GM18867 (cell line): ENCODE data around the gene GRIN1.

ENCODE experiments used
- ATAC-seq: cut with Tn5 transposase; IDR thresholded peaks from one replicate; pipeline ENCODE4 v1.9.1; 2021; ENCODE audit warnings: mild to moderate bottlenecking, moderate library complexity; ENCODE audit not compliant: unreplicated experiment

GRIN1 gene

GRCh38 chr9:137189297-137190295 lies 50.6 kb downstream of the GRIN1 start:
- no peak for ATAC-seq

- ATAC-seq: no peak
These were observed 51.4 kb downstream of the GRIN1 start for GRCh38 chr9:137190315-137190856.

DNA sequence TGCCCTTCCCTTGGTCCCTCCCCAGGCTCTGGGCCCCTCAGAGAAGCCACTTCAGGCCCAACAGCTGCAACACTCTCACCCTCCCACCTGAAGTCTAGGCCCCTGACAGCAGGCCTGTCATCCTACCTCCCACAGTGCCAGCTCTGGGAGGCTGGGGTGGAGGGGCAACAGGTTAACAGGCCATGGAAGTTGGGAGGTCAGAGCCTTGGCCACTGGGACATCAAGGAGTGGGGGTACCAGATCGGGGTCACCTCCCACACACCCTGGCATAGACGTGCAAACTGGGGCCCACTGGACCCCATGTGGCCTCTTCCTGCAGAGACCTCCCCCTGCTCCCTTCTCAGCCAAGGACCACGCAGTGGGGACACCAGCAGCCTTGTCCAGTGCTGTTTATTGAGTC lies 52.3 kb downstream of the GRIN1 start:
- no peak for ATAC-seq

- ATAC-seq: no peak
These were observed 52.9 kb downstream of the GRIN1 start for GRCh38 chr9:137191691-137192447.

DNA sequence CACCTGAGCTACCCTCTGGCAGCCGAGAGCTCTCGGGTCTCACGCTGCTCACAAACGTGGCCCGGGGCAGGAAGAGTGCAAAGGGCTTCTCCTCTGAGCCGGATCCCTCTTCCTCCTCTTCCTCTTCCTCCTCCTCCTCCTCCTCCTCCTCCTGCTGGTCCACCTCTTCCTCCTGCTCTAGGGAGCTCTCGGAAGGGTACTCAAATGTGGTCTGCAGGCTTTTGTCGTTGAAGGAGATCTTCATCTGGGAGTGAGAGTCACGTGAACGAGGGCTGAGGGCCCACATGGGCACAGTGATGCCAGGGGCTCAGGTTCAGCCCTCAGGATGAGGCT lies 53.5 kb downstream of the GRIN1 start:
- ATAC-seq: no peak

- no peak for ATAC-seq
These were observed 53.9 kb downstream of the GRIN1 start for GRCh38 chr9:137192859-137193258.

DNA sequence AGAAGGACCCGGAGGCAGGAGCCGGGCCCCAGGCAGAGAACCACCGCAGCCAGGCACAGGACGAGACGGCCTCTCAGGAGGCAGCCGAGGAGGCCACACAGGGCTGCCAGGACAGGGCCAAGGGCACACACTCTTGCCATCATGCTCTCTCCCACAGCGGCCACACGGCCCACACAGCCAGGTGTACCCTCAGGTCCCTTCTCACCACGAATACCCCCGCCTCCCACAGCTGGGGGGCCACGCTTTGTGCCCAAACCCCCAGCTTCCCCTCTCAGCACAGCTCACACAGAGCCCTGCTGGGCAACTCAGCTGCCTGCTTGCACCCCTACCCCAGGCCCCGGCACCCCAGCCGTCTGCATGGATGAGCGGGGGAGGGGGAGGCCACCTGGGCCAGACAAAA lies 54.8 kb downstream of the GRIN1 start:
- ATAC-seq: no peak

- ATAC-seq: no peak
These were observed 55.4 kb downstream of the GRIN1 start for GRCh38 chr9:137194388-137194787.

DNA sequence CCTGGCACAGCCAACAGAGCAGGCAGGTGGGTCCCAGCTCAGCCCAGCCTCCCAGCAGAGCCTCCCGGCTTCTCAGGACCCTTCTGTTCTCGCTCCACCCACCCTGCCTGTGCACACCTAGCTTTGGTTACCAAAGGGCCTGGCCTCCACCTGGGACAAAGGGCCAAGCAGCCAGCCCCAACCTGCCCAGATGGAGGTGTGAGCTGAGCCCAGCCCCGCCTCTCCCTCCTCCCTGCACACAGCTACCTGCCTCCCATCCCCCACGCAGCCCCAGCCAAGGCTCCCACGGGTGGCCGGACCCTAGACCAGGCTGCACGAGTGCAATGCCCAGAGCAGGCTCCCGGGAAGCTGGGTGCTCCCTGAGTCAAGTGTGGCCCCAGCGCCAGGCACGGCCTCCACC lies 56.0 kb downstream of the GRIN1 start:
- ATAC-seq: no peak

DNA sequence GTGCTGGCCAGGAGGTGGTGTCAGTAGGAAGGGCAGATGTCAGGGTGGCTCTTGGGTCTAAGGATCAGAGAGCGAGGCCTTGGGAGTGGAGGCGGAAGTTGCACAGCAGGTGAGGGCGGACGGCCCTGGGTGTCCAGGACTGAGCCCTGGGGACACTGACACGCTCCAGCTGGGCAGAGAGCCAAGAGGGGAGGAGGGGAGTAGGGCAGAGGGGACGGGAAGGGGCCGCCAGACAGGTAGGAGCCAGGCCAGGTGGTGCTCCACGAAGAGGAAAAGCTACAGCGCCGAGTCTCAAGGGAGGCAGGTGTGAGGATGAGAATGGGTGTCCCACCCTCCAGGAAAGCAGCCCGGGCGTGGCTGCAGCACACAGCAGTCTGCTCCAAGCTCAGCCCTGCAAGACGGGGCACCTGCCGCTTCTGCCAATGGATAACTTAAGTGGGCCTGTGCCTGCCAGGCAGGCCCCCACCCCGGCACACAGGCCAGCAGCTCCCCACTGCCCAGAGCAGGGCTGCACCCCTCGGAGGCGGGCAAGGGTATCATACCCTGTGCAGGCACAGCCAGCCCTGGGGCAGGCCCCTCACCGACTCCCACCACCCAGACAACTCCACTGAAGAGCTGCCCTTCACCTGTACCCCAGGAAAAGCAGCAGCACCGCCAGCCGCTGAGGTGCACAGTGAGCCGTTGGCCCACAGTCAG lies 56.7 kb downstream of the GRIN1 start:
- ATAC-seq: no peak

DNA sequence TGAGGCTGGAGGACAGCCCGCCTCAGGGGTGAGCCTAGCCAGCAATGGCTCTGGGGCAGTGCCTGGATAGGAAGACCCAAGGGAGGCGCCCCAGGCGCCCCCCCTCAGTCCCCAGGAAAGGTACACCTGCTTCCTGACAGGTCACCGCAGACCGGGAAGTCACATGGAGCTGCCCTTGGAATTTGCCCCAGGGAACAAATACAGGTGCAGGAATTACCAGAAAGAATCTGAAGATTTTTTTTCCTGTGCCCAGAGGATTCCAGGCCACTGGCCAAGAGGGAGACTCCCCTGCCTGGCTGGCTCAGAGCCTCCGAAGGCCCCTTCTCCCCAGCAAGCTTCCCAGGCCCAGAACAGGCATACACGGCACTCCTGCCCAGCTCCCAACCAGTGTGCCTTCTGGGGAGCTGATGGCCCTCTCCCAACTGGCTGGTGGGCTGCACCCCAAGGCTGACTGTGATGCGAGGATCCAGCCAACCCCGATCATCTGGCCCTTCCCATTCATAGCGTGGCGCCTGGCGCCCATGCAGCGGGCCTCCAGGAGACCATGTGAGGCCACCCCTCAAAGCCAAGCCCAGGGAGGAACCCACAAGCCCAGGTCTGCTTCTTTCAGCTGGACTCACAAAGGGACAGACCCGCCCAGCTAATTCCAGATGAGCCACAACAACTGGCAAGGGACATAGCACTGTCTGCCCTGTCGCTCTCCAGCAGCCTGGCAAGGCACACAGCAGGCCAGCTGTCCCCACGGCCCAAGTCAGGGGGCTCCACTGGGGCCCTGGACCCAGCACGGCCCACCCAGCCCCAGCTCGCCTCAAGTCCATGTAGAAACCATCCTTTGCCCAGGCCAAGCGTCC lies 59.3 kb downstream of the GRIN1 start:
- ATAC-seq: no peak

- ATAC-seq: no peak
These were observed 59.9 kb downstream of the GRIN1 start for GRCh38 chr9:137198902-137199283.

DNA sequence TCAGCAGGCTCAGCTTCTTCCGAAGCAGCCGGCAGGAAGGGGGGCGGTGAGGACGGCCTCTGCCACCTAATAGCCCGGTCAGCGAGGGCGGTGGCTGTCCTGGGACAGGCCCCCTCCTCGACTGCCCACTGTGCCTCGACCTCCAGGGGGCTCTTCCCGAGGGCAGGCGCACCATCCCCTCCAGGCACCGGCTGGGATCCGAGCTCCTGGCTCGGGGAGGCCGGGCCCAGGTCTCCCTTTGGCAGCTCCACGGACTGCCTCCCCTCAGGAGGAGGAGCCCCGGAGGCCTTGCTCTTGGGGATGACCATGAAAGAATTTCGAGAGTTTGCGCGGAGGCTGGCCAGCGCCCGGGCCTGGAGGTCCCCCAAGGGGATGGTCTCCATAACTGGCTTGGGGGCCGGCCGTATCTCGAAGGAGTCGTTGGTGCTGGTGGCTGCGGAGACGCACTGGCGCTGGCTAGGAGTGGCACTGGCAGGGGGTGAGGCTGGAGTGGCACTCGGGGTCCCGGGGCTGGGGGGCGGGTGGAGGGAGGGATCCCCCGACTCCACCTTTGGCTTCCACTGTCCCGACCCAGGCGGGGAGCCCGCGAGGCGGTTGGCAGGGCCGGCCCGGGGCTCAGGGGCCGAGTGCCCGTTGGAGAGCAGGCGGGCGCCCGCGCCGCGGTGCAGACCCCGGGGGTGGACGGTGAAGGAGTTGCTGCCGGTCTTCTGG lies 60.6 kb downstream of the GRIN1 start:
- no peak for ATAC-seq

GRCh38 chr9:137200311-137201204 lies 61.6 kb downstream of the GRIN1 start, which contains the start of gene TPRN:
Gene TPRN (minus strand): TSS chr9:137200741. CDS start chr9:137200711, 30 bp downstream.
- peak; percentile 84 for ATAC-seq

DNA sequence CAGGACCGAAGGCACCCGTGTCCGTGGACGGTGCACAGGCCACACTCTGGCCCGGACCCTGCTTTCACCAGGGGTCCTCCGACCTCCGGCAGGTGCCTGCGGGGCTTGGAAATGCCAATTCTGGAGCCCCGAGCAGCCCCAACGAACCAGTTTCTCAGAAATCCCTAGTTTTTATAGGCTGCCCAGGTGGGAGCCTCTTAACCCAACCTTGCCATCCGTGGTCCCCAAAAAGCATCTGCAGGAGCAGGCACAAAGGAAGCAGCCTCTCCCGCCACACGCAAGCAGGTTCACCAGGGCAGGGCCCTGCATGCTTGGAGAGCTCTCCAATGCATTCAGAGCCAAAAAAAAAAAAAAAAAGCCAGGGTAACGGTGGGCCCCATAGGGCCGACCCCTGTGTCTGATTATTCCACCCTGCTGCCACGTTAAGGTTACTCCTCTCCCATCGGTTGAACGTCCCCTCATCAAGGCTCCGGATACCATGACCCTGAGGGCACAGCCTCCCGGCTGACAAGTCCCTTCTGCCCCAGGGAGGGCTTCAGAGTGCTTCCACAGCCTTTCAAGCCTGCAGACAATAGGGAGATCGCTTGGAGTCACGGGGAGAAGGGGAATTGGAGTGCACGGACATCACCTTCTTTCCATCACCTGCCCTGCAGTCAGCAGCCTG lies 62.4 kb downstream of the GRIN1 start:
- ATAC-seq: no peak

DNA sequence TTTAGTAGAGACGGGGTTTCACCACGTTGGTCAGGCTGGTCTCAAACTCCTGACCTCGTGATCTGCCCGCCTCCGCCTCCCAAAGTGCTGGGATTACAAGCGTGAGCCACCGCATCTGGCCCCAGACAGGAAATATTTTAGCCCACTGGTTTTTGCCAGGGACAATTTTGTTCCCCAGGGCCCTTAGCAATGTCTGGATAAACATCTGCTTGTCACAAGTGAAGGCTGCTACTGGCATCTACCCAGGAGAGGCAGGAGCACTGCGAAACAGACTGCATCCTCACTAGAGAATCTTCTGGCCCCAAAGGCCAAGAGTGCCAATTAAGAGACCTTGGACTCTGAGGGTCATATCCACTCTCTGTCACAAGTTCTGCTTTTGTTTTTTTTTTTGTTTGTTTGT lies 64.0 kb downstream of the GRIN1 start:
- ATAC-seq: no peak

- no peak for ATAC-seq
These were observed 65.8 kb downstream of the GRIN1 start for GRCh38 chr9:137204731-137205125.
